ENCODE results near the gene DCST2. TPM values are rescaled to one million over a fixed set of nuclear protein-coding genes. Genes with fewer than 3 reads are reported as not detected.
A peak's percentile ranks its signal among the peaks of the same experiment; 100 is the strongest.

Gene DCST2
- total RNA-seq, 5 donors from 2014 or later (not counting 1 experiment from before 2014, with no cell fraction given): 1.1 to 2.6 (median 1.6) TPM

DNA sequence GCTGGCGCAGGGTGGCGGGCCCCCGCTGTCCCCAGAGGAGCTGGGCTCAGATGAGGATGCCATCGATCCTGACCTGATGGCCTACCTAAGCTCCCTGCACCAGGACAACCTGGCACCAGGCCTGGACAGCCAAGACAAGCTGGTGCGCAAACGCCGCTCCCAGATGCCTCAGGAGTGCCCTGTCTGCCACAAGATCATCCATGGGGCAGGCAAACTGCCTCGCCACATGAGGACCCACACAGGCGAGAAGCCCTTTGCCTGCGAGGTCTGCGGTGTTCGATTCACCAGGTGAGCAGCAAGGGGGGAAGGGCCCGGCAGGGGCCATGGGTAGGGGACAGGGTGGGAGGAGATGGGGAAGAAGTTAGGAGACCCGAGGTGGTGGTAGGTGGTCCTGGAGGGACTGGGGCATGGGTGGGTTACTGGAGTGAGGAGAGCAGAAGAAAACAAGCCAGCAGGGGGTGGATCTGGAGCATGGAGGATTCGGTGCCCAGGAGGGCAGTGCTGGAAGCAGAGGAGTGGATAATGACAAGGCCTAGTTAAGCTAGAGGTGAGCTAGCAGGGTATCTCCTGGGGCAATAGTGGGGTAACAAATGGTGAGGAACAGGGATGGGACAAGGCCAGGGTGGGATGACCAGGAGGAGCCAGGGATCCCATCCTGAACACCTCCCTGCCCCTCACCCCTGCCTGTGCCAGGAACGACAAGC is 17.9 kb downstream of the DCST2 start:
- H3K4me1 Mint-ChIP-seq: peaks cover 70 to 82% (median 73%) of the 10 kb centered on the region in 3 donors
- no peaks in the 10 kb centered on the region for H3K9me3 ChIP-seq
- H3K27me3 Mint-ChIP-seq: no peaks in the 10 kb centered on the region
- peaks cover 3% of the 10 kb centered on the region for H3K36me3 Mint-ChIP-seq
- CTCF ChIA-PET: interaction anchor here (0.6 to 3.5 kb wide), 12 partner anchors 9 to 456 kb away, joined by 3 to 23 read pairs (median 4); partner anchors contain the start of genes CKS1B (in 1 of the 2), FLAD1 (in 1 of the 2) and PBXIP1 (in 1 of the 2)
- POLR2A ChIA-PET: interaction anchor here (0.6 to 1.1 kb wide), 3 partner anchors 34 to 60 kb away, joined by 3 to 5 read pairs (median 3); partner anchors contain the start of gene PBXIP1 (in 1 of the 2)
- WGBS (ENCODE audit: insufficient coverage): 75% methylated on average over 15 of the region's 16 CpGs
- H3K9me3 Mint-ChIP-seq: no peaks in the 10 kb centered on the region
- peak overlapping the region; percentile 67 for H3K27ac ChIP-seq (ENCODE audit: low read length)
- peak overlapping the region; percentile 95 to 96 for H3K27ac Mint-ChIP-seq
- H3K4me3 ChIP-seq (ENCODE audit: control insufficient read depth in 1 of 2, extremely low read depth in 1 of 2, low read length in 1 of 2): no peak overlapping the region
- peak in 1 of 4 experiments; percentile 1 for ATAC-seq (replicated peaks in 1 of 4)
- no peak for DNase-seq
- peak overlapping the region; percentile 50 to 89 (median 55) for H3K4me3 Mint-ChIP-seq
- H3K27me3 ChIP-seq (replicated peaks in 1 of 2; ENCODE audit: control insufficient read depth in 2 of 2, extremely low read depth in 1 of 2, insufficient read depth in 2 of 2, low read length in 1 of 2): no peaks in the 10 kb centered on the region
- H3K36me3 ChIP-seq (ENCODE audit: control insufficient read depth in 2 of 2, extremely low read depth in 1 of 2, insufficient read depth in 1 of 2, low read length in 1 of 2): peaks cover 4 to 25% of the 10 kb centered on the region in 2 donors
- H3K4me1 ChIP-seq (ENCODE audit: control insufficient read depth in 1 of 2, extremely low read depth in 1 of 2, insufficient read depth in 2 of 2, low read length in 2 of 2): peaks cover 51 to 75% of the 10 kb centered on the region in 2 experiments

DNA sequence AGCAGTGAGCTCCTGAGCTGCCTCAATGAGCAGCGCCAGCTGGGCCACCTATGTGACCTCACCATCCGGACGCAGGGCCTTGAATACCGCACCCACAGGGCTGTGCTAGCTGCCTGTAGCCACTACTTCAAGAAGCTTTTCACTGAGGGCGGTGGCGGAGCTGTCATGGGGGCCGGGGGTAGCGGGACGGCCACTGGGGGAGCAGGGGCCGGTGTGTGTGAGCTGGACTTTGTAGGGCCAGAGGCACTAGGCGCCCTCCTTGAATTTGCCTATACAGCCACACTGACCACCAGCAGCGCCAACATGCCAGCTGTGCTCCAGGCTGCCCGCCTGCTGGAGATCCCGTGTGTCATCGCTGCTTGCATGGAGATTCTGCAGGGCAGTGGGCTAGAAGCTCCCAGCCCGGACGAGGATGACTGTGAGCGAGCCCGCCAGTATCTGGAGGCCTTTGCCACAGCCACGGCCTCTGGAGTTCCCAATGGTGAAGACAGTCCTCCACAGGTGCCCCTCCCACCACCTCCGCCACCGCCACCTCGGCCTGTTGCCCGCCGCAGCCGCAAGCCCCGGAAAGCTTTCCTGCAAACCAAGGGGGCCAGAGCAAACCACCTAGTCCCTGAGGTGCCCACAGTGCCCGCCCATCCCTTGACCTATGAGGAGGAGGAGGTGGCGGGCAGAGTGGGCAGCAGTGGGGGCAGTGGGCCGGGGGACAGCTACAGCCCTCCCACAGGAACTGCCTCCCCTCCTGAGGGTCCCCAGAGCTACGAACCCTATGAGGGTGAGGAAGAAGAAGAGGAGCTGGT is 18.7 kb downstream of the DCST2 start:
- Mint-ChIP-seq H3K36me3 (peaks cover 3% of the 10 kb centered on the region), H3K27ac (peak overlapping the region; percentile 95 to 96), H3K4me1 (peaks cover 72 to 87% (median 79%) of the 10 kb centered on the region in 3 donors), H3K9me3 (no peaks in the 10 kb centered on the region), H3K4me3 (peak overlapping the region in 1 of 3 donors; percentile 89), H3K27me3 (no peaks in the 10 kb centered on the region)
- H3K4me3 ChIP-seq (ENCODE audit: control insufficient read depth in 1 of 2, extremely low read depth in 1 of 2, low read length in 1 of 2): no peak overlapping the region
- H3K9me3 ChIP-seq: no peaks in the 10 kb centered on the region
- POLR2A ChIA-PET: interaction anchor here in 1 of 2 donors (1.1 kb wide), 1 partner anchor 59 kb away, joined by 5 read pairs; the partner anchor contains the start of gene PBXIP1
- peaks cover 51 to 83% of the 10 kb centered on the region in 2 experiments for H3K4me1 ChIP-seq (ENCODE audit: control insufficient read depth in 1 of 2, extremely low read depth in 1 of 2, insufficient read depth in 2 of 2, low read length in 2 of 2)
- CTCF ChIA-PET: interaction anchor here (0.5 to 3.0 kb wide), 4 partner anchors 15 to 261 kb away, joined by 4 to 15 read pairs (median 6); partner anchors contain the start of gene FLAD1 (in 1 of the 2)
- ATAC-seq (replicated peaks in 1 of 4) (no peak), DNase-seq (no peak)
- H3K27me3 ChIP-seq (replicated peaks in 1 of 2; ENCODE audit: control insufficient read depth in 2 of 2, extremely low read depth in 1 of 2, insufficient read depth in 2 of 2, low read length in 1 of 2): no peaks in the 10 kb centered on the region
- 96% methylated on average over 18 of the region's 31 CpGs for WGBS (ENCODE audit: insufficient coverage)
- peaks cover 4 to 25% of the 10 kb centered on the region in 2 donors for H3K36me3 ChIP-seq (ENCODE audit: control insufficient read depth in 2 of 2, extremely low read depth in 1 of 2, insufficient read depth in 1 of 2, low read length in 1 of 2)
- peak overlapping the region; percentile 67 for H3K27ac ChIP-seq (ENCODE audit: low read length)

DNA sequence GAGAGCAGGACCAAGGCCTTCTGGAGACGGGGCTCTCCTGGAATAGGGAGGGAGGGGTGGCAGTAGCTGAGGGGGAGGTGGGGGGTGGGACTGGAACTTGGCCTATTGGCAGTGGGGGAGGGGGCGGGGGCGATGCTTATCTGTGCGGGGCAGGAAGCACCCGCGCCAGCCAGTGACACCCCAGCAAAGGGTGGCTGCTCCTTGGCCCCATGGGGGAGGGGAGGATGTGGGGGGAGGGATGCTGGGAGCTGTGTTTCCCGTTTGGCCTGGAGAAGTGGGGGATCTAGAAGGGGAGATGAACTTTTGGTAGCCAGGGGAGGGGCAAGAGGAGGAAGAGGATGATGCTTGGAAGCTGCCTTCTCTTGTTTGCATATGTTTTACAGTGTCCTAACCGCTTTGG is 19.9 kb downstream of the DCST2 start:
- DNase-seq: peak in 17 of 35 experiments; percentile 21 to 57 (median 43)
- ATAC-seq (replicated peaks in 1 of 4): peak; percentile 17 to 25 (median 22)
- no peaks in the 10 kb centered on the region for H3K27me3 Mint-ChIP-seq
- peaks cover 3% of the 10 kb centered on the region for H3K36me3 Mint-ChIP-seq
- Histone ChIP-seq H3K4me1 (ENCODE audit: control insufficient read depth in 1 of 2, extremely low read depth in 1 of 2, insufficient read depth in 2 of 2, low read length in 2 of 2) (peaks cover 47 to 95% of the 10 kb centered on the region in 2 experiments), H3K36me3 (ENCODE audit: control insufficient read depth in 2 of 2, extremely low read depth in 1 of 2, insufficient read depth in 1 of 2, low read length in 1 of 2) (peaks cover 4 to 25% of the 10 kb centered on the region in 2 donors), H3K27me3 (replicated peaks in 1 of 2; ENCODE audit: control insufficient read depth in 2 of 2, extremely low read depth in 1 of 2, insufficient read depth in 2 of 2, low read length in 1 of 2) (no peaks in the 10 kb centered on the region), H3K27ac (ENCODE audit: low read length) (peak overlapping the region; percentile 80), H3K9me3 (no peaks in the 10 kb centered on the region), H3K4me3 (ENCODE audit: control insufficient read depth in 1 of 2, extremely low read depth in 1 of 2, low read length in 1 of 2) (peak overlapping the region in 1 of 2 donors; percentile 69)
- 7% methylated on average over 5 of the region's 8 CpGs for WGBS (ENCODE audit: insufficient coverage)
- ChIA-PET POLR2A (interaction anchor here in 1 of 2 donors (0.6 kb wide), 2 partner anchors 53 to 57 kb away, joined by 3 read pairs; no protein-coding TSS in a partner anchor), CTCF (interaction anchor here in 1 of 2 donors (0.7 kb wide), 1 partner anchor 342 kb away, joined by 6 read pairs; no protein-coding TSS in a partner anchor)
- no peaks in the 10 kb centered on the region for H3K9me3 Mint-ChIP-seq
- peak overlapping the region; percentile 91 to 95 for H3K27ac Mint-ChIP-seq
- H3K4me3 Mint-ChIP-seq: peak overlapping the region; percentile 49 to 89 (median 72)
- H3K4me1 Mint-ChIP-seq: peaks cover 70 to 85% (median 79%) of the 10 kb centered on the region in 3 donors

DNA sequence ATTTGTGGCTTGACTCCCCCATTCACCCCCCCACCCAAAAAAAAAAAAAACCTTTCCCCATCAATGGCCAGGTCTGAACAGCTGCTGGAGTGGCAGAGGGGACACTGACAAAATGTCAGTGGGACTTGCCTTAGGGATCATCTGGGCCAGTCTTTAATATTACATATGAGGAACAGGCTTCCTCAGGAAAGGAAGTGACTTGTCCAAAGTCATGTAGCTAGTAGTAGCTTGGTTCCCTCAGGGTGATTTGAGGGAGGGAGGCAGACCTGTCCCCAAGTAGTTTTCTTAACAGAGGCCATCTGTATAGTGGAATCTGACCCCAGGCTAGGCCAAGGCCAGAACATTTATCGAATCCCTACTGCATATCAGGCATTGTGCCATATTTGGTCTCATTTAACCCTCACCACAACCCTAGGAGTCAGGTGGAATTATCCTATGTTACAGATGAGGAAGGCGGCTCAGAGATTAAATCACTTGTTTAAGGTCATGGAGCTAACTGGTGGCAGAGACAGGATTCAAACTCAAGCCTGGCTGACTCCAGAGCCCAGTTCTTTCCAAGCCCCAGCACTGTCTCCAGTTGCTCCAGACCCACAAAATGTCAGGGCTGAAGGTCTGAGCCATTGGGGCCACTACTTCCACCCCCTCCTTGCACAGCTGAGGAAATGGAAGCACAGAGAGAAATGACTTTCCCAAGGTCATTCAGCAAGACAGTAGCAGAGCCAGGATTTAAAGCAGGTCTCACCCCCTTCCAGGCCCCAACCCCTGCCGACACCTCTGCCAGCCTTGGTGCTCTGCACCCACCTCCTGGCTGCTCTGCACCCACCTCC is 20.6 kb downstream of the DCST2 start:
- DNase-seq: no peak
- Histone ChIP-seq H3K9me3 (no peaks in the 10 kb centered on the region), H3K4me1 (ENCODE audit: control insufficient read depth in 1 of 2, extremely low read depth in 1 of 2, insufficient read depth in 2 of 2, low read length in 2 of 2) (peaks cover 47 to 99% of the 10 kb centered on the region in 2 experiments), H3K27ac (ENCODE audit: low read length) (peak overlapping the region; percentile 80), H3K27me3 (replicated peaks in 1 of 2; ENCODE audit: control insufficient read depth in 2 of 2, extremely low read depth in 1 of 2, insufficient read depth in 2 of 2, low read length in 1 of 2) (no peaks in the 10 kb centered on the region), H3K4me3 (ENCODE audit: control insufficient read depth in 1 of 2, extremely low read depth in 1 of 2, low read length in 1 of 2) (peak overlapping the region; percentile 69 to 71), H3K36me3 (ENCODE audit: control insufficient read depth in 2 of 2, extremely low read depth in 1 of 2, insufficient read depth in 1 of 2, low read length in 1 of 2) (peaks cover 4 to 25% of the 10 kb centered on the region in 2 donors)
- Mint-ChIP-seq H3K27ac (peak overlapping the region; percentile 91 to 95), H3K36me3 (peaks cover 3% of the 10 kb centered on the region), H3K4me3 (peak overlapping the region; percentile 28 to 89 (median 72)), H3K27me3 (no peaks in the 10 kb centered on the region), H3K4me1 (peaks cover 74 to 88% (median 81%) of the 10 kb centered on the region in 3 donors), H3K9me3 (no peaks in the 10 kb centered on the region)
- POLR2A ChIA-PET: interaction anchor here (0.6 to 0.7 kb wide), 3 partner anchors 9 to 57 kb away, joined by 3 to 13 read pairs (median 3); no protein-coding TSS in a partner anchor
- CTCF ChIA-PET: interaction anchor here in 1 of 2 donors (0.6 to 0.7 kb wide), 3 partner anchors 12 to 1518 kb away, joined by 4 to 5 read pairs (median 4); no protein-coding TSS in a partner anchor
- WGBS (ENCODE audit: insufficient coverage): no CpG with 5 or more reads among the region's 3 CpGs
- ATAC-seq (replicated peaks in 1 of 4): peak; percentile 5 to 14 (median 10)

DNA sequence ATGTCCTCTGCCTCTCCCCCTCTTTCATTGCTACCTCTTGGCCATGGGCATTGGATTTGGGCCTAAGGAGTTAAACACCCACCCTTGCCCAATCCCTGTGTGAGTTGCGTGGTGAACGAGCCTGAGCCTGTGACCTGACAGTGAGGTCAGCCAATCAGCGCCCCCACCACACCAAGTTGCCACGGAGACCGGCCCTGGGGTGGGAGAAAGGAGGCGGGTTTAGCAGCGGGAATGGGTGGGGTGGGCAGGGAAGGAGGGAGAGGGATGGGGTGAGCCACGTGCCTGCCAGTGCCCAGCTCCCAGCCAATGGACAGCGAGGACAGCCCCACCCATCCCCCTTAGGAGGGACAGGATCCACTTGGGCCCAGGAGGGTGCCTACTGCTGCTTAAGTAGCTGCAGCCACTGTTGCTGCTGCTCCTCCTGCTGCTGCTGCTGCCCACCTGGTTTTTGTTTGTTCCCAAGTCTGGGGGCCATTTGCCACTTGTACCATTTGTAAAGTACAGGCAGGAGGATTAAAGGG is 21.5 kb downstream of the DCST2 start:
- no peaks in the 10 kb centered on the region for H3K9me3 ChIP-seq
- H3K4me1 ChIP-seq (ENCODE audit: control insufficient read depth in 1 of 2, extremely low read depth in 1 of 2, insufficient read depth in 2 of 2, low read length in 2 of 2): peaks cover 45 to 99% of the 10 kb centered on the region in 2 experiments
- ATAC-seq (replicated peaks in 1 of 4) (no peak), DNase-seq (no peak)
- Mint-ChIP-seq H3K27ac (peak overlapping the region; percentile 91 to 95), H3K4me1 (peaks cover 71 to 89% (median 82%) of the 10 kb centered on the region in 3 donors), H3K4me3 (peak overlapping the region; percentile 28 to 89 (median 72)), H3K36me3 (peaks cover 3% of the 10 kb centered on the region), H3K9me3 (no peaks in the 10 kb centered on the region), H3K27me3 (no peaks in the 10 kb centered on the region)
- H3K27ac ChIP-seq (ENCODE audit: low read length): peak overlapping the region; percentile 80
- ChIA-PET CTCF (interaction anchor here in 1 of 2 donors (0.6 to 0.7 kb wide), 3 partner anchors 37 to 1359 kb away, joined by 3 to 4 read pairs (median 4); no protein-coding TSS in a partner anchor), POLR2A (interaction anchor here in 1 of 2 donors (0.5 to 0.6 kb wide), 3 partner anchors 10 to 67 kb away, joined by 3 to 6 read pairs (median 5); partner anchors contain the start of gene ZBTB7B)
- peaks cover 4 to 25% of the 10 kb centered on the region in 2 donors for H3K36me3 ChIP-seq (ENCODE audit: control insufficient read depth in 2 of 2, extremely low read depth in 1 of 2, insufficient read depth in 1 of 2, low read length in 1 of 2)
- no CpG with 5 or more reads among the region's 9 CpGs for WGBS (ENCODE audit: insufficient coverage)
- H3K27me3 ChIP-seq (replicated peaks in 1 of 2; ENCODE audit: control insufficient read depth in 2 of 2, extremely low read depth in 1 of 2, insufficient read depth in 2 of 2, low read length in 1 of 2): no peaks in the 10 kb centered on the region
- H3K4me3 ChIP-seq (ENCODE audit: control insufficient read depth in 1 of 2, extremely low read depth in 1 of 2, low read length in 1 of 2): peak overlapping the region; percentile 50 to 71

Data from T-cell (primary cell).